Type B pancreatic cell (in vitro differentiated cells): Measurements from ENCODE around the gene SLC16A10. TPM values are rescaled to one million over a fixed set of nuclear protein-coding genes. Genes with fewer than 3 reads are reported as not detected.

ENCODE experiments used
- DNase-seq: peaks from one replicate; pipeline ENCODE4 v3.0.0; 2021; ENCODE audit warnings: mixed read lengths; ENCODE audit not compliant: unreplicated experiment; ENCODE audit errors: extremely low spot score
- H3K27ac Mint-ChIP-seq: 2 replicates; pipeline ENCODE4 v1.8.0; 2021; ENCODE audit warnings: mild to moderate bottlenecking, mixed read lengths
- H3K27me3 Mint-ChIP-seq: 2 replicates; pipeline ENCODE4 v1.8.0; 2021; ENCODE audit warnings: mixed read lengths
- H3K36me3 Mint-ChIP-seq: 2 replicates; pipeline ENCODE4 v1.8.0; 2021; ENCODE audit warnings: mixed read lengths
- H3K4me1 Mint-ChIP-seq: one replicate; pipeline ENCODE4 v1.8.0; 2021; ENCODE audit warnings: mixed read lengths; ENCODE audit not compliant: unreplicated experiment
- H3K4me3 Mint-ChIP-seq: 2 replicates; pipeline ENCODE4 v1.8.0; 2021; ENCODE audit warnings: mild to moderate bottlenecking, mixed read lengths
- H3K9me3 Mint-ChIP-seq: 2 replicates; pipeline ENCODE4 v1.8.0; 2021; ENCODE audit warnings: mixed read lengths
- CTCF ChIP-seq: fragments of 200-600 bp; sonication (generic); conservative IDR thresholded peaks from 2 replicates; pipeline ENCODE4 v1.5.0; 2021; ENCODE audit warnings: antibody characterized with exemption, mild to moderate bottlenecking
- total RNA-seq: library from RNA; stranded (reverse); gene quantifications from 2 replicates; pipeline ENCODE4 v1.2.1, GENCODE V29; 2021; ENCODE audit warnings: low replicate concordance

The SLC16A10 gene
- total RNA-seq, 1 donor from 2014 or later: 16.9 TPM

- no peak for DNase-seq
- TF ChIP-seq CTCF: no peak
- H3K4me1 Mint-ChIP-seq: no peaks in the 10 kb centered on the region
- no peak overlapping the region for H3K27ac Mint-ChIP-seq
- H3K36me3 Mint-ChIP-seq: no peaks in the 10 kb centered on the region
- no peak overlapping the region for H3K4me3 Mint-ChIP-seq
- H3K27me3 Mint-ChIP-seq: no peaks in the 10 kb centered on the region
- H3K9me3 Mint-ChIP-seq: no peaks in the 10 kb centered on the region
These were observed 152.2 kb downstream of the SLC16A10 start for GRCh38 chr6:111239461-111239860.

- no peaks in the 10 kb centered on the region for H3K9me3 Mint-ChIP-seq
- no peak for DNase-seq
- TF ChIP-seq CTCF: no peak
- no peak overlapping the region for H3K4me3 Mint-ChIP-seq
- H3K4me1 Mint-ChIP-seq: no peaks in the 10 kb centered on the region
- H3K27me3 Mint-ChIP-seq: no peaks in the 10 kb centered on the region
- H3K27ac Mint-ChIP-seq: no peak overlapping the region
- H3K36me3 Mint-ChIP-seq: no peaks in the 10 kb centered on the region
These were observed 155.1 kb downstream of the SLC16A10 start for GRCh38 chr6:111242452-111242851.

GRCh38 chr6:111243095-111243494, 155.8 kb downstream of the SLC16A10 start:
- no peak for DNase-seq

GRCh38 chr6:111248789-111249188, 161.5 kb downstream of the SLC16A10 start:
- TF ChIP-seq CTCF: no peak
- Mint-ChIP-seq H3K4me3 (no peak overlapping the region), H3K27ac (no peak overlapping the region), H3K27me3 (peaks cover 5% of the 10 kb centered on the region), H3K36me3 (no peaks in the 10 kb centered on the region), H3K4me1 (no peaks in the 10 kb centered on the region), H3K9me3 (no peaks in the 10 kb centered on the region)
- no peak for DNase-seq

More at GRCh38 chr6:111243095-111243494, 155.8 kb downstream of the SLC16A10 start:
- TF ChIP-seq CTCF: no peak
- Mint-ChIP-seq H3K4me1 (no peaks in the 10 kb centered on the region), H3K27me3 (no peaks in the 10 kb centered on the region), H3K36me3 (no peaks in the 10 kb centered on the region), H3K9me3 (no peaks in the 10 kb centered on the region), H3K4me3 (no peak overlapping the region), H3K27ac (no peak overlapping the region)

GRCh38 chr6:111250791-111251354, 163.6 kb downstream of the SLC16A10 start:
- Mint-ChIP-seq H3K9me3 (no peaks in the 10 kb centered on the region), H3K4me1 (no peaks in the 10 kb centered on the region), H3K4me3 (no peak overlapping the region), H3K27me3 (peaks cover 26% of the 10 kb centered on the region), H3K27ac (no peak overlapping the region), H3K36me3 (no peaks in the 10 kb centered on the region)
- DNase-seq: no peak
- TF ChIP-seq CTCF: no peak

- Mint-ChIP-seq H3K4me3 (no peak overlapping the region), H3K36me3 (no peaks in the 10 kb centered on the region), H3K27ac (no peak overlapping the region), H3K27me3 (peaks cover 34% of the 10 kb centered on the region), H3K4me1 (peaks cover 4% of the 10 kb centered on the region), H3K9me3 (no peaks in the 10 kb centered on the region)
- TF ChIP-seq CTCF: no peak
- no peak for DNase-seq
These were observed 165.4 kb downstream of the SLC16A10 start for GRCh38 chr6:111252726-111253125.
